ENCODE measurements around the gene TEX12. TPM values are rescaled to one million over a fixed set of nuclear protein-coding genes. Genes with fewer than 3 reads are reported as not detected.

Gene TEX12
- total RNA-seq, 1 donor from 2014 or later, result 1.0 TPM

- Histone ChIP-seq H3K27ac (ENCODE audit: low read depth, low read length) (no peak overlapping the region), H3K27me3 (ENCODE audit: control insufficient read depth in 3 of 3, insufficient read depth in 3 of 3, low read length in 3 of 3) (no peaks in the 10 kb centered on the region), H3K4me3 (ENCODE audit: low read length in 3 of 3) (no peak overlapping the region), H3K9me3 (ENCODE audit: control insufficient read depth in 3 of 3, low read length in 3 of 3) (no peaks in the 10 kb centered on the region), H3K36me3 (ENCODE audit: control insufficient read depth in 3 of 3, insufficient read depth in 3 of 3, low read length in 3 of 3) (peaks cover 8 to 10% (median 10%) of the 10 kb centered on the region in 3 donors), H3K4me1 (ENCODE audit: control insufficient read depth in 3 of 3, insufficient read depth in 3 of 3, low read length in 3 of 3) (peaks cover 0 to 5% (median 2%) of the 10 kb centered on the region in 3 donors), H3K9ac (ENCODE audit: low read depth in 1 of 3, low read length in 3 of 3) (no peak overlapping the region)
These were observed 54.2 kb downstream of the TEX12 start for GRCh38 chr11:112221274-112221835.

Small RNA genes lying within 50 kb of the gene (small RNA-seq; reads per million reads assigned to genes)
- not detected for gene MRPS36P4

Other genes with a start within 250 kb of the TEX12 start
- 0.52 TPM for gene C11orf52, start 248.5 kb upstream of the TEX12 start, total RNA-seq
- gene DIXDC1, start 230.0 kb upstream of the TEX12 start, total RNA-seq, result 23.0 TPM
- 37.6 TPM for gene DLAT, start 142.0 kb upstream of the TEX12 start, total RNA-seq
- gene PIH1D2, start 93.4 kb upstream of the TEX12 start, total RNA-seq, result 1.6 TPM
- 16.7 TPM for gene NKAPD1, start 93.1 kb upstream of the TEX12 start, total RNA-seq
- gene TIMM8B, start 80.6 kb upstream of the TEX12 start, total RNA-seq, result 66.8 TPM
- gene SDHD, start 80.5 kb upstream of the TEX12 start, total RNA-seq, result 129 TPM
- gene IL18, start 3.3 kb upstream of the TEX12 start, total RNA-seq, result 0.52 TPM
- gene BCO2, start 8.1 kb downstream of the TEX12 start, total RNA-seq, result 9.4 TPM
- 13.0 TPM for gene PTS, start 59.1 kb downstream of the TEX12 start, total RNA-seq
- not detected for gene PLET1, start 93.5 kb downstream of the TEX12 start, total RNA-seq